ENCODE measurements around the gene CCDC92. TPM values are rescaled to one million over a fixed set of nuclear protein-coding genes. Genes with fewer than 3 reads are reported as not detected.

CCDC92 gene
- total and polyA plus RNA-seq, 2 of the 13 experiments (the other 11 are each of a cell fraction or from before 2014, with no cell fraction given), result 5.4 to 14.7 TPM

DNA sequence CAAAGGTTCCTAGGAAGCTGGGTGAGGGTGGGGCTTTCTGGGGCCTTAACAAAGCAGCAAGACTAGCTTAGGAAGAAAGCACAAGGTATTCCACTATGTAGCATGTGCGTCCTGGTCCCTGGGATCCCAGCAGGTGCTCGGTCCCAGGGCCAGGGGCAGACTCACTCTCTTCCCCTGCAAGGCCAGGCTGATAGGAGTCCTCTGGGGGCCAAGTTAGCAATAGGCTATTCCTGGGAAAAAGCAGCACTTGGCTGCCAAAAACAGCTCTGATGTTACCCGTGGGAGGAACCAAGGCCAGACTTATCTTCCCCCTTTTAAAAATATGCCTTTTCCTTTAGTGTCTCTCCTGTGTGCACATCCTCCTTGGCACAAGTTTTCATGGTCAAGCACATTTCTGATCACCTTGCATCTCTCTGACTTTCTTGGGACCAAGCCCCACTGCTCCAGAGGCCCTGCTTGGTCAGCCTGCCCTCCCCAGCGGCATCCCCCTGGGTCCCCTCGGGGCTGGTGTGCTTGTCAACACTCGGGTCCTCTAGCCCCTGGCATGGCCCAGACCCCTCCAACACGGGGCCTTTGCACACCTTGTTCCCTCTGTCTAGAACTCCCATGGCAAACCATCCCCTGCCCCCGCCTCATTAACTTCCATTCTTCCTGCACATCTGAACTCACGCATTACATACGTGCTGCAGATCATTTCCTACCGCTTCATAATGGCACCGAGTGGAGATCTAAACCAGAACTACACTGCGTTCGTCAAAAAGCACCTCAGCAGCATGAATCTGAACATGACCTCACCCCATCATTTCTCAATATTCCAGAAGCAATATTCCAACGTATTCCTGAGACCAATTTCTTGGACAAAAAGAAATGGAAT, 21.9 kb downstream of the CCDC92 start:
- peaks cover 42% of the 10 kb centered on the region for H3K4me1 ChIP-seq (ENCODE audit: insufficient read depth, low read length)
- no peak overlapping the region for H2AFZ ChIP-seq (ENCODE audit: low read length)
- DNase-seq (ENCODE audit: low spot score) (no peak), FAIRE-seq (no peak), ATAC-seq (no peak)
- H3K4me3 ChIP-seq (replicated peaks in 1 of 3; ENCODE audit: insufficient read depth in 1 of 3, low read depth in 2 of 3, low read length in 3 of 3), result no peak overlapping the region
- H3K9ac ChIP-seq (ENCODE audit: insufficient read depth, low read depth, low read length), result no peak overlapping the region
- H3K36me3 ChIP-seq (replicated peaks in 1 of 2; ENCODE audit: control insufficient read depth in 1 of 2, insufficient read depth in 2 of 2, low read length in 2 of 2), result no peaks in the 10 kb centered on the region
- ChIA-PET POLR2A (interaction anchor here (3.1 kb wide), 1 partner anchor 21 kb away, joined by 15 read pairs; the partner anchor contains the start of genes CCDC92 and ZNF664), CTCF (ENCODE audit: low intra/inter-chr PET ratio, low total read pairs) (no interaction called here)
- H3K27me3 ChIP-seq (ENCODE audit: control insufficient read depth in 1 of 2, insufficient read depth in 2 of 2, low read length in 2 of 2), result no peaks in the 10 kb centered on the region
- no peaks in the 10 kb centered on the region for H4K20me1 ChIP-seq (ENCODE audit: insufficient read depth, low read length)
- H3K79me2 ChIP-seq (ENCODE audit: insufficient read depth, low read length), result no peaks in the 10 kb centered on the region
- intact Hi-C loops (cut with micrococcal nuclease; ENCODE audit: unreplicated experiment) (no loop called here), in situ Hi-C loops (cut with HindIII; ENCODE audit: extremely low pct_ligation_motif_present, low pct_unique_long_range_greater_than_20kb) (no loop called here)
- H3K27ac ChIP-seq (ENCODE audit: extremely low read length, insufficient read depth, low read length), result peak overlapping the region; percentile 75
- no peaks in the 10 kb centered on the region for H3K9me3 ChIP-seq (ENCODE audit: low read length)
- BruUV-seq (replicated peaks), result no TSS peak
- H3K4me2 ChIP-seq (ENCODE audit: low read depth, low read length), result no peak overlapping the region
- TF ChIP-seq MTF1 (CRISPR knock-in tag; IDR thresholded peaks at IDR 0.05) (no peak), ZNF713 (CRISPR knock-in tag; IDR thresholded peaks at IDR 0.05) (no peak), ZFP41 (CRISPR knock-in tag; IDR thresholded peaks at IDR 0.05; ENCODE audit: borderline replicate concordance) (no peak), SOX5 (CRISPR knock-in tag; IDR thresholded peaks at IDR 0.05; ENCODE audit: borderline replicate concordance) (no peak), FOXO4 (CRISPR knock-in tag; conservative IDR thresholded peaks at IDR 0.05) (0 out of 2 replicates have a peak, but pooled peaks have one; percentile 25), BRD4 (CRISPR knock-in tag; IDR thresholded peaks at IDR 0.05) (0 out of 2 replicates have a peak, but pooled peaks have one; percentile 28), REXO4 (CRISPR knock-in tag; IDR thresholded peaks at IDR 0.05; ENCODE audit: borderline replicate concordance) (no peak), ZBTB33 (CRISPR knock-in tag; IDR thresholded peaks at IDR 0.05) (no peak), ZNF792 (CRISPR knock-in tag; IDR thresholded peaks at IDR 0.05) (no peak), YEATS2 (CRISPR knock-in tag; IDR thresholded peaks at IDR 0.05; ENCODE audit: borderline replicate concordance) (no peak), SIN3B (IDR thresholded peaks at IDR 0.05; ENCODE audit: low read length) (no peak), CHD4 (IDR thresholded peaks at IDR 0.05; ENCODE audit: borderline replicate concordance, low read length) (no peak), KLF16 (CRISPR knock-in tag; IDR thresholded peaks at IDR 0.05) (no peak)
- WGBS (ENCODE audit: low lambda C conversion rate), result 96% methylated on average over 15 of the region's 15 CpGs

All from HepG2 (cell line).